ENCODE data around the gene BMP8A.

BMP8A gene

DNA sequence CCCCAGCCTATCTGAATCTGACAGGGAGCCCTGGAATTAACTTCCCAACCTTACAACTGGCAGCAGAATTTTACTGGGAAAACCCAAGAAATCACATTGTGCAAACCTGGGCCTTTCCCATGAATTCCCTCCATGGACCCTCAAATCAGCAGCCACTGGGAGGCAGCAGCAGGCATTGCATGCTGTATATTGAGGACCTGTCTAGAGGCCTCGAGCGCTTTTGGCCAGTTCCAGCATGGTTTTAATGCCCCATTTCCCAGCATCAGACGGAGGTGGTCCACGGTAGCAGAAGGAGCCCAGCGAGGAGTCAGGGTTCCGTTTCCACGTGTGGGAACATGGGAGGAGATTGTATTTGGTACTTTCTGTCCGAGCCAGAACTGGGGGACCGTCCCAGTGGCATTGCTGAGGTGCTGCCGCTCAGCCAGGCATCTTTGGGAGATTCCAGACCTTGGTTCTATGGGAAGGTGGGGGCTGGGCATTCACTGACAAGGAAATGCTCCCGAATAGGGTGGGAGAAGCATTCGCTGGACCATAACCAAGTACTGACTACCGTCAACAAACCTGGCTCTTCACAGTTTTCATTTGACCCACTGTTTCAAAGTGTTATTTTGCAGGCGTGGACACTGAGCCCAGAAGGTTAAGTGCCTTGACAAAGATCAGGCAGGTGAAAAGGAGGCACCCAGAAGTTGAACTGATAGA is 15.9 kb downstream of the BMP8A start:
- TF ChIP-seq TAF1 (IDR thresholded peaks at IDR 0.05; ENCODE audit: borderline replicate concordance, insufficient read depth, low read length) = no peak
- TF ChIP-seq, protein P1, sequence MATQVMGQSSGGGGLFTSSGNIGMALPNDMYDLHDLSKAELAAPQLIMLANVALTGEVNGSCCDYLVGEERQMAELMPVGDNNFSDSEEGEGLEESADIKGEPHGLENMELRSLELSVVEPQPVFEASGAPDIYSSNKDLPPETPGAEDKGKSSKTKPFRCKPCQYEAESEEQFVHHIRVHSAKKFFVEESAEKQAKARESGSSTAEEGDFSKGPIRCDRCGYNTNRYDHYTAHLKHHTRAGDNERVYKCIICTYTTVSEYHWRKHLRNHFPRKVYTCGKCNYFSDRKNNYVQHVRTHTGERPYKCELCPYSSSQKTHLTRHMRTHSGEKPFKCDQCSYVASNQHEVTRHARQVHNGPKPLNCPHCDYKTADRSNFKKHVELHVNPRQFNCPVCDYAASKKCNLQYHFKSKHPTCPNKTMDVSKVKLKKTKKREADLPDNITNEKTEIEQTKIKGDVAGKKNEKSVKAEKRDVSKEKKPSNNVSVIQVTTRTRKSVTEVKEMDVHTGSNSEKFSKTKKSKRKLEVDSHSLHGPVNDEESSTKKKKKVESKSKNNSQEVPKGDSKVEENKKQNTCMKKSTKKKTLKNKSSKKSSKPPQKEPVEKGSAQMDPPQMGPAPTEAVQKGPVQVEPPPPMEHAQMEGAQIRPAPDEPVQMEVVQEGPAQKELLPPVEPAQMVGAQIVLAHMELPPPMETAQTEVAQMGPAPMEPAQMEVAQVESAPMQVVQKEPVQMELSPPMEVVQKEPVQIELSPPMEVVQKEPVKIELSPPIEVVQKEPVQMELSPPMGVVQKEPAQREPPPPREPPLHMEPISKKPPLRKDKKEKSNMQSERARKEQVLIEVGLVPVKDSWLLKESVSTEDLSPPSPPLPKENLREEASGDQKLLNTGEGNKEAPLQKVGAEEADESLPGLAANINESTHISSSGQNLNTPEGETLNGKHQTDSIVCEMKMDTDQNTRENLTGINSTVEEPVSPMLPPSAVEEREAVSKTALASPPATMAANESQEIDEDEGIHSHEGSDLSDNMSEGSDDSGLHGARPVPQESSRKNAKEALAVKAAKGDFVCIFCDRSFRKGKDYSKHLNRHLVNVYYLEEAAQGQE (IDR thresholded peaks at IDR 0.05; ENCODE audit: insufficient read depth in 1 of 2, low read depth in 2 of 2, low read length in 2 of 2) = no peak
- TF ChIP-seq FOXP2 (optimal IDR thresholded peaks at IDR 0.05; ENCODE audit: borderline replicate concordance, extremely low read depth, extremely low read length, insufficient read depth) = no peak
- no peak for TF ChIP-seq SIN3A (IDR thresholded peaks at IDR 0.05; ENCODE audit: borderline replicate concordance, insufficient read depth, low read length)
- no peak for TF ChIP-seq POLR2AphosphoS5 (IDR thresholded peaks at IDR 0.05; ENCODE audit: low read depth, low read length)

DNA sequence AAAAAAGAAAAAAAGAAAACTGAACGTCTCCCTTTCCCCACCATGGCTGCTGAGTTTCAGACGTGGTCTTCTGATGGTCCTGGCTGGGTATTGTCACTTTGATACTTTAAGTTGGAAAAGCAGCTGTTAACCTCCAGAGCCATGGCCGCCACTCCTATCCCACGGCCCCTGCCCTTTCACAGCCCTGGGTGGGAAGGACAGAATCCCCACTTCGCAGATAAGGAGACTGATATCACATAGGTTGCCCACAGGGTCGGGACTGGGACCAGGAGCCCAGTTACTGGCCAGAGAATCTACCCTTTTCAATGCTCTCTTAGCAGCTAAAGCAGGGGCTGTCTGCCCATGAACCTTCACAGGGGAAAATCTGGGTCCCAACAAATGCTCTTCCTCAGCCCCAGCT is 16.8 kb downstream of the BMP8A start:
- no peak for TF ChIP-seq POLR2AphosphoS5 (IDR thresholded peaks at IDR 0.05; ENCODE audit: low read depth, low read length)
- TF ChIP-seq SIN3A (IDR thresholded peaks at IDR 0.05; ENCODE audit: borderline replicate concordance, insufficient read depth, low read length) = no peak
- TF ChIP-seq, protein P1 (IDR thresholded peaks at IDR 0.05; ENCODE audit: insufficient read depth in 1 of 2, low read depth in 2 of 2, low read length in 2 of 2) = no peak
- no peak for TF ChIP-seq TAF1 (IDR thresholded peaks at IDR 0.05; ENCODE audit: borderline replicate concordance, insufficient read depth, low read length)
- TF ChIP-seq FOXP2 (optimal IDR thresholded peaks at IDR 0.05; ENCODE audit: borderline replicate concordance, extremely low read depth, extremely low read length, insufficient read depth) = no peak

DNA sequence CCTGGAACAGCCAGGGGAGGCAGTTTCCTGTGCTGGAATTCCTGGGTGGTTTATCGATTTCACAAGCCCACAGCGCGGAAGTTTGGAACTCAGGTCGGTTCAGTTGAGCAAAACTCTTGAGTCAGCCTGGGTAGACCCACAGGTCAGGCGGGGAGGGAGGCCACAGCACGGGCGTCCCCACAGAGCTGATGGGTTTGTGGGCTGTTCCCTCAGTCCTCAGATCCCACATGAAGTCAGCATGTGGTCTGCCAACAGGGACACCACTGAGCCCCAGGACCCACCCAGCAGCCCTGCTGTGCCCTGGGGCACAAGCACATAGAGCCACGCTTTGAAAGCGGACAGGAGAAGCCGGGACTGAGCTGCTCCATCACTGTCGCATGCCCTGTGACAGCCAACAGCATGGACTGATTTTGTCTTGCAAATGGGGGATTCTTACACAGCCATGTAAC is 17.4 kb downstream of the BMP8A start:
- TF ChIP-seq TAF1 (IDR thresholded peaks at IDR 0.05; ENCODE audit: borderline replicate concordance, insufficient read depth, low read length) (no peak), FOXP2 (optimal IDR thresholded peaks at IDR 0.05; ENCODE audit: borderline replicate concordance, extremely low read depth, extremely low read length, insufficient read depth) (no peak)

DNA sequence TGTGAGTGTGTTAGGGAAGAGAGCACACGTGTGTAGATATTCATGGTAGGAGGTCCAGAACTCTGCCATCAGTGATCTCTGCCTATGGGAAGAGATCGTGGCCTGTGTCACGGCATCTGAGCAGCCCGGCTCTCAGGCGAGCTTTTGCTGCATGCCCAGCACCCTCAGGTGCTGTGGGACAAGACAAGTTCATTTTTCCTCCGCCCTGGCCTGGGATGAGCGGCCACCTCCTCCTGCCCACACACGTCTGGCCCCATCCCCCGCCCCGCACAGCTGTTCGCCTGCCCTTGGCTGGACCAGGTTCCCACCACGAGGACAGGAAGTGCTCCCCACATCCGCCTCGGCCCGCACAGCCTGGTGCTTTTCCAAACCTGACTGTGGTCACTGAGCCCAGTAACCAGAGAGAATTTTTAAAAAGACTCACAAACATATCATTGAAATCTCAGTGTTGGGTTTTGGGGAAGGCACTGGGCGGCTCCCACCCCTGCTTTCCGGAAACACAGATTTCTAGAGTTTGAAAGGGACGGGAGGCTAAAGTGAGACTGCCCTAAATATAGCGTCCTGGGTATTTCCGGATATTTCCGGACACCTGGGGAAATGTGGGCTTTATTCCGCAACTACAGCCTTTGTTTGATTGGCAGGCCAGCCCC is 18.0 kb downstream of the BMP8A start:
- TF ChIP-seq, protein P1 (IDR thresholded peaks at IDR 0.05; ENCODE audit: insufficient read depth in 1 of 2, low read depth in 2 of 2, low read length in 2 of 2) = no peak
- TF ChIP-seq TAF1 (IDR thresholded peaks at IDR 0.05; ENCODE audit: borderline replicate concordance, insufficient read depth, low read length) (no peak), SIN3A (IDR thresholded peaks at IDR 0.05; ENCODE audit: borderline replicate concordance, insufficient read depth, low read length) (no peak), FOXP2 (optimal IDR thresholded peaks at IDR 0.05; ENCODE audit: borderline replicate concordance, extremely low read depth, extremely low read length, insufficient read depth) (no peak), POLR2AphosphoS5 (IDR thresholded peaks at IDR 0.05; ENCODE audit: low read depth, low read length) (no peak)

DNA sequence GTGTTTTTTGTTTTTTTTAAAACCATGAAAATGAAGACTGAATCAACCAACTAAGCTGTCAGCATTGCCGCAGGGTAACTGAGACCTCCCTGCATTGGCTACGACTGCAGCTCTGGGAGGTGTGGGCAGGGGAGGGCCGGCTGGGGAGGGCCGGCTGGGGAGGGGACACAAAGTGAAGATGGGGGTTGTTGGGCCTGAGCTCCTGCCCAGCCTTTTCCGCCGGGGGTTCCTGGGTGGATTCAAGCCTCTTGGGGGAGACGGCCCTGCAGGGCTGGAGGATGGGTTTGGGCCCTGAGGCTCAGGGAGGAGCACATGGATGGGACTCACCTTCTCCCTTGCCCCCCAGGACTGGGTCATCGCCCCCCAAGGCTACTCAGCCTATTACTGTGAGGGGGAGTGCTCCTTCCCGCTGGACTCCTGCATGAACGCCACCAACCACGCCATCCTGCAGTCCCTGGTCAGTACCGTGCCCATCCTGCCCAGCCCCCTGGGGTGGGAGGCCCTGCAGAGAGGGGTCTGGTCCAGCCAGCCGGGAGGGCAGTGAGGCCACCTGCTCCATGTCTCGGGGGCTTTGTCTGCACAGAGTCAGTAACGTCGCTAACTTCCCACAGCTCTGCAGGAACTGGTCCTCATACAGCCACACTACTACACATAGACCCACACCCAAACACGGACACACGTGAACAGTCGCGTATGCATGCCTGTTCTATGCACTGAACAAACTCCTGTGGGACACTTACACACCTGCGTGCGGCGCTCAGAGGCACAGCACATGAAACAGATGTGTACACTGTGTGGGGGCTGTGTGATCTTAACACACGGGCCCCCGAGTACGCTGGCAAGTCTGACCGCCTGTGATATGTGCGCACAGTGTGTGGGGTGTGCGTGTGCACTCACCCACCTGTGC is 31.5 kb downstream of the BMP8A start:
- TF ChIP-seq FOXP2 (optimal IDR thresholded peaks at IDR 0.05; ENCODE audit: borderline replicate concordance, extremely low read depth, extremely low read length, insufficient read depth) (no peak), POLR2AphosphoS5 (IDR thresholded peaks at IDR 0.05; ENCODE audit: low read depth, low read length) (no peak), SIN3A (IDR thresholded peaks at IDR 0.05; ENCODE audit: borderline replicate concordance, insufficient read depth, low read length) (no peak)
- TF ChIP-seq, protein P1 (IDR thresholded peaks at IDR 0.05; ENCODE audit: insufficient read depth in 1 of 2, low read depth in 2 of 2, low read length in 2 of 2) = no peak
